Fibroblast of skin of left biceps (primary cell): ENCODE data around the gene DNAJB6.
"Not testable (repeated sequence)": the region's sequence is repeated elsewhere in the genome, so short reads cannot be mapped to it uniquely, and the experiment has no call there.

Source experiments
- DNase-seq, 2 experiments: peaks; one replicate each; pipeline ENCODE4 v3.0.0-alpha.2; 2013; ENCODE audit warnings: low read depth in 2 of 2

Gene DNAJB6

DNA sequence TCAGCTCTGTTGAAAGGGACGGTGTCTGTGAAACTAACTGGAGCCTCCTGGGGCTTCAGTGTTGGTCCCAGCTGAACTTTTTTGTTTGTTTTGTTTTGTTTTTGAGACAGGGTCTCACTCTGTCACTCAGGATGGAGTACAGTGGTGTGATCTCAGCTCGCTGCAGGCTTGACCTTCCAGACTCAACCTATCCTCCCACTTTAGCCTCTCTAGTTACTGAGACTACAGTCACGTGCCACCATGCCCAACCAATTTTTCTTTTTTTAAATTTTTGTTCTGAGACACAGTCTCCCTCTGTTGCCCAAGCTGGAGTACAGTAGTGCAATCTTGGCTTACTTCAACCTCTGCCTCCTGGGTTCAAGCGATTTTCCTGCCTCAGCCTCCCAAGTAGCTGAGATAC is 13.4 kb upstream of the DNAJB6 start:
- DNase-seq: no peak

- DNase-seq: no peak
Measured at GRCh38 chr7:157329447-157329846, 7.4 kb upstream of the DNAJB6 start.

GRCh38 chr7:157330567-157330966 is 6.2 kb upstream of the DNAJB6 start:
- DNase-seq: not testable (repeated sequence)

DNA sequence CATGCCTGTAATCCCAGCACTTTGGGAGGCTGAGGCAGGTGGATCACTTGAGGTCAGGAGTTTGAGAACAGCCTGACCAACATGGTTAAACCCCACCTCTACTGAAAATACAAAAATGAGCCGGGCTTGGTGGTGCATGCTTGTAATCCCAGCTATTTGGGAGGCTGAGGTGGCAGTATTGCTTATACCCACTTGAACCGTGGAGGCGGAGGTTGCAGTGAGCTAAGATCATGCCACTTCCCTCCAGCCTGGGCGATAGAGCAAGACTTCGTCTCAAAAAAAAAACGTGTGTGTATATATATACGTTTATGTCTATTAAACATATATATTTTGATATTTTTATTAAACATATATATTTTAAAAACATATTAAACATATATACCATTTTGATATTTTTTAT is 5.8 kb upstream of the DNAJB6 start:
- not testable (repeated sequence) for DNase-seq

DNA sequence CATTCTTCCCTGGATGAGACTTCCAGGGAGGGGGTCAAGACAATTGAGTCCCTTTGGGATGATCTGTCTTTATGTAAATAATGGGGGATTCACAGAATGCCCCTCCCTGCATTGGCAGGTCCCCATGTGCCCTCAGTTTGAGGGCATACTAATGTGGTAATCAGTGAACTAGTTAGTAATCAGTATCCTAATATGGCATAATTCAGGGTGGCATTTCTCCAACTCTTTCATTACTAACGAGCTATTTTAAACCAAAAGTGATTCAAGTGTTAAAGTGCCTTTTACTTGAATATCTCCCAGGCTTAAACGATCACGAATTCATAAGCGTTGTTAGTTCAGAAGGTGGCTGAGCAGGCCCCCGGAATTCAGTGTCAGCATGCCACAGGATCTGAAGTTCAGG is 1.6 kb upstream of the DNAJB6 start:
- no peak for DNase-seq

DNA sequence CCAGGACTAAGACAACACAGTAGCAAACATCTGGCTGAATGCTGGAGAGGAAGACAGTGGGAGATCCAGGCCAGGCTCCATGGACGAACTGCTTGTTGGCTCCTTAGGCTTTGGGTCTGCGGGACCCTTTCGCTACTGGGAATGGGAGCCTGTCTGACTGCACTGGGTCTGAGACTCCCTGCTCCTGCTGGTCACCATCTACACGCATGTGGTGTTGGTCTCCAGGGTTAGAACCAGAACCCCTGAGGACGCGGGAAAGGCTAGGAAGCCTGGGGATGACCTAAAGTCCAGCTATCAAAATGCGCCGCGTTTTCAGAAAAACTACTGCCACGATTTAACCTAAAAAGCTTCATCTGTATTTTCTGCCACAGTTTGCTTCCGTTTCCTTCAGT is 817 bp upstream of the DNAJB6 start:
- DNase-seq: no peak

DNA sequence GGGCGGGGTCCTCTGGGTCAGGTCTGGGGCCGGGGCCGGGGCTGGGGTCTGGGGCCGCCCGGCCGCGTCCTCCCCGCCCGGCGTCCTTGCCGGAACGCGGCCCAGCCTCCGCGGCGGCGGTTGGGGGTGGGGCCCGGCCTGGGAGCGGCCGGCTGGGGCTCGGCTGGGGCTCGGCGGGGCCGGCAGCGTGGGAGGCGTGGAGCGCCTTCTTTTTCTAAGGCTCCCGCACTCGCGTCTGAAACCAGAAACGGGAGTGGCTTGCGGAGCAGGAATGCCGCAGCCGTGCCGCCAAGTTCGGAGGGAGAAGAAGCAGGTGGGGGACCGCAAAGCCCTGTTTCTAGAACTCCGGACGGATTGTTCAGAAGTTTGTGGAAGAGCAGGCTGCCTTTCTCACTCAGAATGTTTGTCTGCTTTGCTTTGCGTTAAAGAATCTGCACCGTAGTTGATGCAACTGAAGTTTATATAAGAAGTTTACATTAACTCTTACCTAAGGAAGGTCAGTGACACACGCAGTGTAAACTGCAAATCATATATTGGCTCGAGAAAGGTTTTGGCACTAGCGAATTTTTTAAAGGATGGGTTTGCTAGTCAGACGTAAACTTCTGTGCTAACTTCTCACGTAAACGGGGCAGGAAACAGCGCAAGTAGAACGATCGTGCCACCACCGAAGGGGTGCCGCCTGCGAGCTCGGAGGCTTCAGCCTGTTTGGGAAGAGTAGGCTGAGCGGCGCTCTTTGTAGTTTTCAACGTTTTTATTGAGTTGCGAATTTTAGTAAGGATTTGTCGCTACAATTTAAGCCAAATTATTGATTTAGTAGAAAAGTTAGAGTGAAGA is 729 bp downstream of the DNAJB6 start:
- no peak for DNase-seq

GRCh38 chr7:157339777-157340677 is 3.2 kb downstream of the DNAJB6 start:
- DNase-seq: peak in 1 of 2 experiments; percentile 35

- DNase-seq: no peak
Measured at GRCh38 chr7:157347217-157347904, 10.6 kb downstream of the DNAJB6 start.

DNA sequence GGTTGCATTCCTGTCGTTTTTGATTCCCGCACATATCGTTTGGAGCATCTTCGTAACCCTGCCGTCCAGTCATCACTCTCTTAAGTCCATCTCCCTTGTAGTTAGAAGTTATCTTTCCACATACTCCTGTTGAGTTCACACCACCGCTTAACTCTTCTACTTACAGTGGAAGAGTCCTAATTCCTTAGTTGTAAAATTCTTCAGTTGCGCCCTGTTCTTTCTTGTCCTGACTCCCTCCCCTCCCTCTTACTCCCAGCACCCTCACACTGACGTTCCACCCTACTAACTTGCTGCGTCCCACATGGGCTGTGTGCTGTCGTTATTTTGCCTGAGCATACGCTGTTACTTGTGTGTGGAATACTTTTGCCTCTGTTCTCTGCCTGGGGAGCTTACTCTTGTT is 11.7 kb downstream of the DNAJB6 start:
- DNase-seq: no peak

DNA sequence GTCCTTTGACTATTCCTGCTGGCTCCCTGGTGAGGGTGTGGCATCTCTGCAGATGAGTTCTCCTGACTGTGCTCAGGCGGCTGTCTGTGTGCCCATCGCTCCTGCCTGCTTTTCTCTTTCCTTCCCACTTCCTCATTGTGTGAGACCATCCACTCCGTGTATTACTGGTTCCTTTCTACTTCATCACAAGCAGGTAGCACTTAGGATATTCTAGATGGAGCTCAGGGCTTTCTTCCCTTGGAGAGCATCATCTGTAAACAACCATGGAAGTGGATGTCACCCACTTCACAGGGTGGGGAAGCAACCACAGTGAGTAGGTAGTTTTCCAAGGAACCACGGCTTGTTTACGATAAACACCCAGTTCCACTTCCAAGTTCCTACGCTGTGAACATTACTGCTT is 15.7 kb downstream of the DNAJB6 start:
- DNase-seq: no peak

DNA sequence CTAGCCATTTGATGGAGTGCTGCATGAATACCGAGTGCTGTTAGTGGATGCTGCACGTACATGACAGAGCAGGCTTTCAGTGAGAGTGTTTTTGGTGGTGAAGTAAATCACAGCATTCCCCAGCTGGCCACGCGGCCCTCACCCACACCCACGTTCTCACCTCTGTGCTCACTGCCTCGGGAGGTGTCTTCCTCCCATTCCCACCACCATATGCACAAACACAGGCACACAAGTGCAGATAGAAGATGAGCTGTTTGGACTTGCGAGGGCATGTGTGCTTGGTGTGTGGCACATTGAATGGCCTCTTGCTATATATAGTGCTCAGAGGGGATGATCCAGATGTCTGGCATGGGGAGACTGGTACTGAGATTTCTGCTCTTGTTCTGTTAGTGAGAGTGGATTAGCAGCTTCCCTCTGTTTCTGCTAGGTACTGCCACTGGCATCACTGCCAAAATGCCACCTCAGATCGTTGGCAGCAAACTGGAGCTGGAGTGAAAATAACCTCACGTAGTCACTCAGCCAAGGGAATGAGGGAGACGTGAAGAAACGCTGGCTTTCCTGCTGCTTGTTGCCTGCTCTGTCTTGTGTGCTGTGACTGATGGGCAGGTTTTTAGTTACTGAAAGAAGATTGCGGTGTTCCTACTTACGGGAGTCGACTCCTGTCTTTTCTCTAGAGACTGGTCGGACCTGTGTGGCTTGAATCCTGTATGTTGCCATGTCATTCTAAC is 19.1 kb downstream of the DNAJB6 start:
- no peak for DNase-seq

DNA sequence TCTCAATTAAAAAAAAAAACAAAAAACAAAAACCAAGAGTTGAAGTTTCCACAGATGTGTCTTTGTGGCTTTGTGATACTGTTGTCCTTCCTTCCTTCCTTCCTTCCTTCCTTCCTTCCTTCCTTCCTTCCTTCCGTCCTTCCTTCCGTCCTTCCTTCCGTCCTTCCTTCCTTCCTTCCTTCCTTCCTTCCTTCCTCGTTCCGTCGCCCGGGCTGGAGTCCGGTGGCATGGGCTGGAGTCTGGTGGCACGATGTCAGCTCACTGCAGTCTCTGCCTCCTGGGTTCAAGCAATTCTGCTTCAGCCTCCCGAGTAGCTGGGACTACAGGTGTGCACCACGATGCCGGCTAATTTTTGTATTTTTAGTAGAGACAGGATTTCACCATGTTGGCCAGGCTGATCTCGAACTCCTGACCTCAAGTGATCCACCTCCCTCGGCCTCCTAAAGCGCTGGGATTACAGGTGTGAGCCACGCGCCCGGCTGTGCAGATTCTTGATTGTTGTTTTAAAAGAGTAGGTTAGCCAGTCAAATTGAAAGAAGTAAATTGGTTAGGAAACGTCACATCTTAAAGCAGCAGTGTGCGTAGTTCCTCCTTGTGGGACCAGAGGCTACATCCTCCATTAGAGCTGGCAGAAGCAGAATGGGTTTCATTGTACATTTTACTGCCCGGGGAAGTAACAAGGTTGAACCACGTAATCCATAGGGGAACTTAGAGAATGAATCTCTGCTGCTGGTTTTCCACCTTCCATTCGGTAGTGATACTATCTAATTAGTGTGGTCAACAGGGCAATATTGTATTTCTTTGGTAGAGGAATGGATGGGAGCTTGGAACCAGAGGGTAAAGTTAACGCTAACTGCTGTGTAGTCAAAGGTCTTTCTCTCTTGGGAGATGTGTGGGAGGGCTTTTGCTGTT is 20.6 kb downstream of the DNAJB6 start:
- no peak for DNase-seq

GRCh38 chr7:157358041-157358752 is 21.4 kb downstream of the DNAJB6 start:
- DNase-seq: no peak

DNA sequence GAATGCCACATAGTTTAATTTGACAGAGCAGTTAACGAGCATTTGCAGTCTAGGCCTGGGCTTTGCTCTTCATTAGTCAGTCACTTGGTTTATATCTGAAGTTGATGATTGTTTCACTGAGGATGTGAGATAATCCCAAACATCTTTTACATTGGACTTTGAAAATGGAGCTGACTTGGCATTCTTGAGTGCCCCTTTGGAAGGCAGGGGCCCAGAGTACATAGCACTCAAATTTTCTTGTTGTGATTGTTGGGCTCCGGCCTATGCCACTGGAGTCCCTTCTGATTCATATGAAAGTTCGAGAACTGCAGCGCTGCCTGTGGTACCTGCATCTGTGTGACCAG is 21.9 kb downstream of the DNAJB6 start:
- no peak for DNase-seq

- no peak for DNase-seq
Measured at GRCh38 chr7:157359581-157359980, 22.8 kb downstream of the DNAJB6 start.

DNA sequence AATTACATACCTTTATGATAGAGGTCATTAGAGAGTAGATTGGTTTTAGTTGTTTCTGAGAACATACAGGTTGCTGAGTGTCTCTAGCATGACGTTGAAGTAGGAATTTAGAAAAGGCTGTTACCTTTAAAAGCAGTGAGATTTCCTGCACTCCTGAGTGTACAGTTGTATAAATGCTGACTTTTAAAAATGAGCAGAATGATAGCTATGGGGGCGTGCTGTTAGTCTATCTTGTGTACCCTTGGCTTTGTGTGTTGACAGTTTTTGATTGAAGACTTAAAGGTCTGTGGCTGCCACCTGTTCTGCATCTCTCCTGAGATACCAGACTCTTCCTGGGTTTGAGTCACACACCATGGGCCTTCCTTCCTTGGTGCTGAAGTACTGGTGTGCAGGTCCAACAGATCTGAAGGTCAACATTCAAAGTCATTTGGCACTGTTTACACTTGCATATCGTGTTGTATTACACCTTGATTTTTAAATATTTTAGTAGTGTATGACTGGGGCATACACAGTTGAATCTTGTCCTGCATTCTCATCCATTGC is 23.8 kb downstream of the DNAJB6 start:
- no peak for DNase-seq

GRCh38 chr7:157361537-157361936 is 24.7 kb downstream of the DNAJB6 start:
- no peak for DNase-seq

- DNase-seq: no peak
Measured at GRCh38 chr7:157362729-157363128, 25.9 kb downstream of the DNAJB6 start.

DNA sequence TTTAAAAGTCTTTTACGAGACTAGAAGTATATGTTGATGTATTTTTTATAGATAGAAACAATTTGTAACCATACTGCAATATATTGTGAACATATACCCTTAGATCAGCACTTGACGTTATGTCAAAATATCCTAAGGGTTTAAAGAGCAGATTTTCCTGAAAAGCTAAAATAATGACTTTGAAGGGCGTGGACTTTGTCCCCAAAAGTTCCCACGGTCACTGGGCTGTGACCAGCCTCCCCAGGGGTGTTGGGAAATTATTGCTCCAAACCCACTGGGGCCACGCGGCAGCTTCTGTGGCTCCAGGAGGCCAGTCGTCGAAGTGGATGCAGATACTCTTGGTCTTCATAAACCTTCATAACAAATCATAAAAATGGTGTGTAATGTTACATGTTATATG is 29.9 kb downstream of the DNAJB6 start:
- DNase-seq: no peak
